ENCODE measurements around the gene CBLC.

DNA sequence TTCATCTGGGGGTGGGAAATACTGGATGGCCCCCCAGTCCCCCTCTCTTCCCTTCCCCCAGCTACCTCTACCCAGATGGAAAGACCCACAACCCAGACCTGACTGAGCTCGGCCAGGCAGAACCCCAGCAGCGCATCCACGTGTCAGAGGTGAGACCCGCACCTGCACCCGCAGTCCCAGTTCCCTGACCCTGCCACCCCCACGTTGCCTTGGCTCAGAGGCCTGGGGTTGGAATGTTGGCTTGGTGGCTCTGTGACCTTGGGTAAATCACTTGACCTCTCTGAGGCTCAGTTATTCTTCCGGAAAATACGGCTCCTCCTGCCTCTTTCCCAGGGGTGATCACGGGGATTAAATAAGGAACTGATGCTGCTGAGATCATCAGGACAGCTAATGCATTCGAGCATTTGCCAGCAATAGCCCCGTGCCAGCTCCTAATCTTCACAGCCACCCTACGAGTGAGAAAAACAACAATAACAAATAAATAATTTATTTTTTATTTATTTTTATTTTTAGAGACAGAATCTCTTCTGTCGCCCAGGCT is 12.3 kb downstream of the CBLC start:
- no peak for TF ChIP-seq POLR2A (IDR thresholded peaks at IDR 0.05)
- TF ChIP-seq, protein P1, sequence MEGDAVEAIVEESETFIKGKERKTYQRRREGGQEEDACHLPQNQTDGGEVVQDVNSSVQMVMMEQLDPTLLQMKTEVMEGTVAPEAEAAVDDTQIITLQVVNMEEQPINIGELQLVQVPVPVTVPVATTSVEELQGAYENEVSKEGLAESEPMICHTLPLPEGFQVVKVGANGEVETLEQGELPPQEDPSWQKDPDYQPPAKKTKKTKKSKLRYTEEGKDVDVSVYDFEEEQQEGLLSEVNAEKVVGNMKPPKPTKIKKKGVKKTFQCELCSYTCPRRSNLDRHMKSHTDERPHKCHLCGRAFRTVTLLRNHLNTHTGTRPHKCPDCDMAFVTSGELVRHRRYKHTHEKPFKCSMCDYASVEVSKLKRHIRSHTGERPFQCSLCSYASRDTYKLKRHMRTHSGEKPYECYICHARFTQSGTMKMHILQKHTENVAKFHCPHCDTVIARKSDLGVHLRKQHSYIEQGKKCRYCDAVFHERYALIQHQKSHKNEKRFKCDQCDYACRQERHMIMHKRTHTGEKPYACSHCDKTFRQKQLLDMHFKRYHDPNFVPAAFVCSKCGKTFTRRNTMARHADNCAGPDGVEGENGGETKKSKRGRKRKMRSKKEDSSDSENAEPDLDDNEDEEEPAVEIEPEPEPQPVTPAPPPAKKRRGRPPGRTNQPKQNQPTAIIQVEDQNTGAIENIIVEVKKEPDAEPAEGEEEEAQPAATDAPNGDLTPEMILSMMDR (IDR thresholded peaks at IDR 0.05) = no peak
